Iris pigment epithelial cell (primary cell): Measurements from ENCODE around the gene EPO.
A peak's percentile ranks its signal among the peaks of the same experiment; 100 is the strongest.

Experiments used
- DNase-seq: peaks from one replicate; pipeline ENCODE4 v3.0.0-alpha.2; 2011; ENCODE audit warnings: low read depth

Gene EPO

DNA sequence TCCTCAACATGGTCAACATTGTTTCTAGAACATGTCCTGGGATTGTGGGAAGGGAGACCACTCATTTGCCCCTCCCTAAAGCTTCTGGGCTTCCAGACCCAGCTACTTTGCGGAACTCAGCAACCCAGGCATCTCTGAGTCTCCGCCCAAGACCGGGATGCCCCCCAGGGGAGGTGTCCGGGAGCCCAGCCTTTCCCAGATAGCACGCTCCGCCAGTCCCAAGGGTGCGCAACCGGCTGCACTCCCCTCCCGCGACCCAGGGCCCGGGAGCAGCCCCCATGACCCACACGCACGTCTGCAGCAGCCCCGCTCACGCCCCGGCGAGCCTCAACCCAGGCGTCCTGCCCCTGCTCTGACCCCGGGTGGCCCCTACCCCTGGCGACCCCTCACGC lies at the start of gene EPO:
EPO (plus strand) TSS at position 190 of the 392 bp plus-strand sequence. CDS start 513 bp downstream, outside the sequence.
- DNase-seq: no peak

DNA sequence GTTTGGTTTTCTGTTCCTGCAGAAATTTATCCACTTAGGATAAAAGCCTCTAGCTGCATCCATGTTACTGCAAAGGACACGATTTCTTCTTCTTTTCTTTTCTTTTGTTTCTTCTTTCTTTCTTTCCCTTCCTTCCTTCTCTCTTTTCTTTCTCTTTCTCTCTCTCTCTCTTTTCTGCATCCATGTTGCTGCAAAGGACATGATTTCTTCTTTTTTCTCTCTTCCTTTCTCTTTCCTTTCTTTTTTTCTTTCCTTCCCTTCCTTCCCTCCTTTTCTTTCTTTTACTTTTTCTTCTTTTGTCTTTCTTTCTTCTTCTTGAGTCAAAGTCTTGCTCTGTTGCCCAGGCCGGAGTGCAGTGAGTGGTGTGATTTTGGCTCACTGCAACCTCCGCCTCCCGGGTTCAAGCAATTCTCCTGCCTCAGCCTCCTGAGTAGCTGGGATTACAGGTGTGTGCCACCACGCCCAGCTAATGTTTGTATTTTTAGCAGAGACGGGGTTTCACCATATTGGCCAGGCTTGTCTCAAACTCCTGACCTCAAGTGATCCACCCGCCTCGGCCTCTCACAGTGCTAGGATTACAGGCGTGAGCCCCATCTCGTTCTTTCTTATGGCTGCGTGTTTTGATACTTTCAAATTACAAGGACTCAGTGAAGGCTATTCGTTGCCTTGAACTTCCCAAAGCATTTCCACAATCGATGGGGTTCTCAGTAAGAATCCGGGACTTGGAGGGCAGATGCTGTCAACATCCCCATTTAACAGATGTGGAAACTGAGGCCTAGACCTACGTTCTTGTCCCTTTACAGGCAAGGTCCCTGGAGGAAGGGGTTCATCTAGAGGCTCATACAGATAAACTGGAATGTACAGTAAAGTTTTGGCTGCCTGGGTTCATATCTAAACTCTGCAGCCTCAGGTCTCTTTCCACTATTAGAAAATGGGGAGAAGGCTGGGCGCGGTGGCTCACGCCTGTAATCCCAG lies 48.6 kb upstream of the EPO start:
- DNase-seq: no peak

DNA sequence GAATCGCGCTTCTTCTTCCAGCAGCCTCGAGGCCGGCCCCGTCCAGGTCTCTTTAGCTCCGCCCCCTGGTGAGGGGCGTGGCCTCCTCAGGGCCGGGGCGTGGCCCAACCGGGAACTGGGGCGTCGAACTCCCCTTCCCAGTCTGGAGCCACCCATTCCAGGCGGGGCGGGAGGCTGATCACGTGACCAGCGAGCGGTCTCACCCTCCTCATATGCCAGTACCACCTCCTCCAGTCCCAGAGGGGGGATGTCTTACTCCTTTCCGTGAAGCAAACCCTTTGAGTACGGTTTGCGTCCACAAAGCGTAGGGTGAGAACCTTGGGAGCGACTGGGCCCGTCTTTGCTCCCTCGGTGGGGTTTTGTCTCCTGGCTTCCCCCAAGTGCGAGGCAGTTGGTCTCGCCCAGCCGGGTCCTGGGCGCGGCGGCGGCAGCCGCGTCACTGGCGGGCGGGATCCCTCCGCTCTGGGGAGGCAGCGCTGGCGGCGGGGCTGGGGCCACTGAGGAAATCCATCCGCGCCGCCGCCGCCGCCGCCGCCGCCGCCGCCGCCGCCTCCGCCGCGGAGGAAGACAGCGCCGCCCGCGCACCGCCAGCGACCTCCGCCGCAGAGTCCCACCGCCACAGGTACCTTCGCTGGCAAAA lies 46.8 kb upstream of the EPO start, which contains the start of gene GNB2:
GNB2 (plus strand) TSS at position 439 of the 640 bp plus-strand sequence. CDS start 2,526 bp downstream, outside the sequence.
- peak; percentile 99 for DNase-seq

DNA sequence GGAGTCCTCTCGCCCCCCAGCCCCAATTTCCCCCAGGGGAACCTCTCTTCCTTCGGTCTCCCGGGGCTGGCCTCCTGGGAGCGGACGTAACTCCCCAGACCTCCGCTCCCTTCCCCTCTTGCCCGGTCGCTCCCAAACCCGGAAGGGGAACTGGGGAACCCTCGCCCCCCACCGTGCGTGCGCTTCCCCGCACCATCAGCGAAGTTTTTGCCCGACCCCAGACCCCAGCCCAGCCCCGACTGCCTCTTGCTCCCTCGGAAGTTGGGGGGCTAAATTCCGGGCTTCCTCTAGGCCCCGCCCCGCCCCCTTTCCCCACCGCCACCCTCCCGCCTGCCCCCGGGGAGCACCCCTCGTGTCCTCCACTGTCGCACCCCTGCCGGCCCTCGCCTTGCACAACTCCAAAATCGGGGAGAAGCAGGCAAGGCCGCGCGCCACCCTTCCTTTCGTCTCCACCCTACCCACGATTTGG lies 46.3 kb upstream of the EPO start:
- peak; percentile 20 for DNase-seq

DNA sequence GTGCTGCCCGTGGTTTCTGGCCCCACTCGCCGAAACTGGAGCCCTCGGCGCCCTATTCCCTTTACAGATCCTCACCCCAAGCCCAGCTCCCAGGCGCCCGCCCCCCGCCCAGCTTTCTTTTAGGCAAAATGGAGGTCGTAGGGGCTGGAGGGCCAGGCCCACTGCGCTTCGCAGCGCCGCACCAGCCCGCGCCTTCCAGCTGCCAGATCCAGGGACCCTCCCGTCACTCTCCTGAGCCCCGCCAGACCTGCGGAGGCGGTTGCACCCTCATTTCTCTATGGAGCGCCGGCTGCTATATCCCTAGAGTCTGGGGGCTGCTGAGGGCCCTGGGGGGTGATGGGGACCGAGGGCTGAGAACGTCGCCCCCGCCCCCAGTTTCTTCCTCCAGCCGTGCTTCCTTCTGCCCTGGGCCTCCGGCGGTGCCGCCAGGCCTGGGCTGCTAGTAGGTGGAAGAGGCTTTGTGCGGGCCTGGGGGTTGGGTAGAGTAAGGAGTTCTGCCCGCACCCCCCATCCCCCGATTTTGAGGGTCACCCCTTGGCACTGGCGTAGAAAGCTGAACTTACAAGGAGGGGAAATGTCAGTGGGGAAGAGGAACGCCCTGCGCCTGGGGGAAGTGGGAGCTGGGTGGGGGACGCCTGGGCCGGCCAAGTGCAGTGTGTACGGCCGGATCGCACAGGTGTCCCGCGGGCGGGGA lies 45.7 kb upstream of the EPO start:
- DNase-seq: peak; percentile 29

DNA sequence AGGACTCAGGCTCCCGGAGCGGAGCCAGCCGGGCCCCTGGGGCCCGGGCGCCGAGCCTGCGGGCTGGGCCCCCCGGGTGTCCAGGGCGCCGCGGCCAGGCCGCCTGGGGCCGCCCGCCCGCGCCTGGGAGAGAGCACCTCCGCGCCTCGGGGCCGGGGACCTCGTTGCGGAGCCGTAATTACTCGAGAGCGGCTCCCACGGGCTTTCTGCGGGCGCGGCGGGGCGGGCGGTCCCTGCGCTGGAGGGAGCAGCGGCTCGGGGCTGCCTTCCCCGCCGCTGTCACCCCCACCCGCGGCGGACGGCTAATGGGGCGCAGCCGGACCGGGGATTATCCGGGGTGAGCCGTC lies 45.2 kb upstream of the EPO start:
- peak; percentile 29 for DNase-seq

DNA sequence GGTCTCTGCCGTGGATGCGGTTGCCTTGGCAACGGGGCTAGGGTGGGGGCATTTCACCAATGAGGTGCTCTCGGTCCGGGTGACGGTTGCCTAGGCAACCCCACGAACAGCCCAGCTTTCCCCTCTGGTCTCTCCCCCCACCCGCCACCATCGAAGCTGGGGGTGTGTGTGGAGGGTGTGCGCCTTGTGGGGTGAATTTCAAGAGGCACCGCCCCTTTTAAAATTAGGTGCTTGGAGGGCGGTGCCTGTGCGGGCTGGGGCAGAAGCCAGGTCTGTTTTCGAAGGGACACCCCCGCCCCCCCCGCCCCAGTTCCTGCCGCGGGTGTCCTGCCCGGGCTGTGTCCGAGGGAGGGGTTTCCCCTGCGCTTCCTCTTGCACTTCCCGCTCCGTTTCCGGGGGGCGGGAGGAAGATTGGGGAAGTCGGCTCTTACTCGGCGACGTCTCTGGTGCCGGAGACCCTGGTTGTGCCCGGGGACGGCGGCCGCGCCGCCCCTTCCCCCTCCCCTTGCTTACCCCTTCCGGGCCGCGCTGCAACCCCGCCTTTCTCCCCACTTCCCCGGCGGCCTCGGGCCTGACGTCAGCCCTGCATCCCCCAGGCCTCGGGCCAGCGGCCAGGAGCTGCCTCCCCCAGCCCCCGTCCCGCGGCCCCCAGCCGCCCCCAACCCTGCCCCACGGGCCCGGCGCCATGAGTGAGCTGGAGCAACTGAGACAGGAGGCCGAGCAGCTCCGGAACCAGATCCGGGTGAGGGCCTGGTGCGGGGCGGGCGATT lies 44.5 kb upstream of the EPO start:
- peak; percentile 84 for DNase-seq

DNA sequence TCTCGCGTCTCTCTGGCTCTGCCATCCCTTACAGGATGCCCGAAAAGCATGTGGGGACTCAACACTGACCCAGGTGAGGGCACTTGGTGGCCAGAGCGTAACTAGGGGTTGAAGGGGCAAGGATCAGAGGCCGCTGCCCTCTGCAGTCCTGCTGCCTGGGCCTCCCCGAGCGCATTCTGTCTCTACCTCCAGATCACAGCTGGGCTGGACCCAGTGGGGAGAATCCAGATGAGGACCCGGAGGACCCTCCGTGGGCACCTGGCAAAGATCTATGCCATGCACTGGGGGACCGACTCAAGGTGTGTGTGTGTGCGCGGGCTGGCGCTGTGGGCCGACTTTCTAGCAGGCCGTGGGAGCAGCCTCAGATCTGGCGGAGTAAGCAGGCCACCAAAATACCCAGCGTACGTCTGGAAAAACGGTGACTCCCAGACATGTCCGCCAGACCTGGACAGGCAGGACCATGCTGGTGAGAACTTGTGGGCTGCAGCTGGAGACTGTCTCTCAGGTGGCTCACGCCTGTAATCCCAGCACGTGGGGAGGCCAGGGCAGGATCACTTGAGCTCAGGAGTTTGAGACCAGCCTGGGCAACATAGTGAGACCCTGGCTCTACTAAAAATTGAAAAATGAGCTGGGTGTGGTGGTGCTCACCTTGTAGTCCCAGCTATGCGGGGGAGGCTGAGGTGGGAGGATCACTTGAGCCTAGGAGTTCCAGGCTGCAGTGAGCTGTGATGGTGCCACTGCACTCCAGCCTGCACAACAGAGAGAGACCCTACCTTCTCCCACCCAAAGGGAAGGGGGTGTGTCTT lies 43.6 kb upstream of the EPO start:
- DNase-seq: no peak

DNA sequence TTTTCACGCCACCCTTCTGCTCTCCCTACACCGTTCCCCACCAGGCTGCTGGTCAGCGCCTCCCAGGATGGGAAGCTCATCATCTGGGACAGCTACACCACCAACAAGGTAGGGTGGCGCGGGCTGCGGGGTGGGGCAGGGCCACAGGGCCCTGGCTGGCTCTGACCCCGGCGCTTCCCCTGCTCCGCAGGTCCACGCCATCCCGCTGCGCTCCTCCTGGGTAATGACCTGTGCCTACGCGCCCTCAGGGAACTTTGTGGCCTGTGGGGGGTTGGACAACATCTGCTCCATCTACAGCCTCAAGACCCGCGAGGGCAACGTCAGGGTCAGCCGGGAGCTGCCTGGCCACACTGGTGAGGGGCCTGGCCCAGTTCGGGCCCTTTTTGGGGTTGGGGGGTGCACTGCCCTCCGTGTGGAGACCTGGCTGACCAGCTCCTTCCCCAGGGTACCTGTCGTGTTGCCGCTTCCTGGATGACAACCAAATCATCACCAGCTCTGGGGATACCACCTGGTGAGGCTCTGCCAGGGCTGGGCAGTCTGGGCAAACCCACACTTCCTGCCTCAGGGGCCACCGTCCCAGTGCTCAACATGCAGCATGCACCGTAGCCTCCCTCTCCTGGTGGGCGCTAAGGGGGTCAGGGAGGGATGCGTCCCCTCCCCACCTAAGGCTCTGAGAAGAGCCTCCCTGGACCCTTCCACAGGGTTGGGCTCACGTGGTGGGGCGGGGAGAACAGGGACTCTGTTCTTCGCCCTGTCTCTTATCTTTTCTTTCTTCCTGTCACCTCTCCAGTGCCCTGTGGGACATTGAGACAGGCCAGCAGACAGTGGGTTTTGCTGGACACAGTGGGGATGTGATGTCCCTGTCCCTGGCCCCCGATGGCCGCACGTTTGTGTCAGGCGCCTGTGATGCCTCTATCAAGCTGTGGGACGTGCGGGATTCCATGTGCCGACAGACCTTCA lies 42.7 kb upstream of the EPO start:
- DNase-seq: no peak

DNA sequence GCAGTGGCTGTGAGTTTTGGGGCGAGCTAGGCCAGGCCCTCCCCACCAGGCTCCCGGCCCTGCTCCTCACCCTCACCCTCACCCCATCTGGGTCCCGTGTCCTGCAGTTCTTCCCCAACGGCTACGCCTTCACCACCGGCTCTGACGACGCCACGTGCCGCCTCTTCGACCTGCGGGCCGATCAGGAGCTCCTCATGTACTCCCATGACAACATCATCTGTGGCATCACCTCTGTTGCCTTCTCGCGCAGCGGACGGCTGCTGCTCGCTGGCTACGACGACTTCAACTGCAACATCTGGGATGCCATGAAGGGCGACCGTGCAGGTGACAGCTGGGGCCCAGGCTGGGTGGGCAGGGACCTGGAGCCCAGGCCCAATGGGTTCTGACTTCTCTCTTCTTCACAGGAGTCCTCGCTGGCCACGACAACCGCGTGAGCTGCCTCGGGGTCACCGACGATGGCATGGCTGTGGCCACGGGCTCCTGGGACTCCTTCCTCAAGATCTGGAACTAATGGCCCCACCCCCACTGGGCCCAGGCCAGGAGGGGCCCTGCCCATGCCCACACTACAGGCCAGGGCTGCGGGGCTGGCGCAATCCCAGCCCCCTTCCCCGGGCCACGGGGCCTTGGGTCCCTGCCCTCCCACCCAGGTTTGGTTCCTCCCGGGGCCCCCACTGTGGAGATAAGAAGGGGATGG lies 41.8 kb upstream of the EPO start:
- DNase-seq: no peak

DNA sequence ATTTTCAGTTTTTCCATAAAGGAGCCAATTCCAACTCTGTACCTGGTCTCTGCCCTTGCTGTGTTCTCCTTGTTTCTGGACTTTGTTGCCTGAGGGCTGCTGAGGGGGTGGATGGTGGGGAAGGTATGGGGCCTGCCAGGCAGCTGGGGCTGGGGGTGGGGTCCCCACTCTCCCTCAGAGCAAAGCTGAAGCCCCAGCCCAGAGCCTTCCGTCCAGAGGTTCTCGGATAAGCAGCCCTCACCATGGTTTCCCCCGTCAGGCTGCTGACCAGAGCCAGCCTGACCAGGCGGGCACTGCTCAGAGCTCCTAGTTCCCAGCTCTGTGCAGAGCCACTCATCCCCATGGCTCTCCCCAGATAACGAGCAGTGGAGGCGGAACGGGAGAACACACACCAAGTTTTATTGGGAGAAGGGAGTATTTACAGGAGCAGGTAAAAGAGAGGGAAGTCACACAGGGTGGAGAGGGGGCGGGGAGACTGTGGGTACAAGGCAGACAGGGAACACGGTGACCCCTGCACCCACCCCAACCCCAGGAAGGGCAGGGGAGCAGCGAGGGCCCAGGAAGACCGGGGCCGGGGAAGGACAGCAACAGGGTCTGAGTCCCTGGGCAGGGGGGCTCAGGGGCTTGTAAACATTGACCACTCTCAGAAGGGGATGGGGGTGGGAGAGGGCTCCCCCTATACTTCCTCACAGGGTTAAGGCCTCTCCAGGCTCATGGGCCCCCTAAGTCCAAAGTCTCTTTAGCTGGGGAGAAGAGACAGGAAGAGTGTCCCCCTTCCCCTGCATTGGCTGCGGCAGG lies 40.9 kb upstream of the EPO start:
- no peak for DNase-seq

DNA sequence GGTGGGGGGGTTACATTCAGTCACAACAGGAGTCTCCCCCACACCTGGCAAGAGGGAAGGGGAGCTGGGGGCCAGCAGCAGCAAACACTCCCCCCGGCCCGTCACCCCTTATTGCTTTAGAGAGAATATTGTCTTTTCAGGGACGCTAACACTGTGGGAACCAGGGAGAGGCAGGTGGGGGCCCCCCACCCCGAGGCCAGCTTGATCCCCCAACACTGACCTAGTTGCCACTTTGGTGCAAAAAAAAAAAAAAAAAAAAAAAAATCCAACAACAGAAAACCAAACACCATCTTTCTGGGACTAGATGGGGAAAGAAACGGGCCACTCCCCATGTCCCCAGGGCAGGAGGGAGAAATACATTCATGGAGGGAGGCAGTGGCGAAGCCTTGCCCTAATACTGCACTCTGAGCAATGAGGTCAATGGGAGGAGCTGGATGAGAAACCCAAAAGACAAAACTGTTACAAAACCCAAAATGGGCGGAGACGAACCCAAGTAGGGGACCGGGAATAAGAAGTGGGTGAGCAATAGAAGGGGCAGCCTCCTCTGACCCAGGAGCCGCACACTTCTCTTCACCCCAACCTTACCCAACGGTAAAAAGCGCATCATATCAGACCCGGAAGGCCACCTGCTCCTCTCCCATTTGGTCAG lies 40.2 kb upstream of the EPO start:
- no peak for DNase-seq

DNA sequence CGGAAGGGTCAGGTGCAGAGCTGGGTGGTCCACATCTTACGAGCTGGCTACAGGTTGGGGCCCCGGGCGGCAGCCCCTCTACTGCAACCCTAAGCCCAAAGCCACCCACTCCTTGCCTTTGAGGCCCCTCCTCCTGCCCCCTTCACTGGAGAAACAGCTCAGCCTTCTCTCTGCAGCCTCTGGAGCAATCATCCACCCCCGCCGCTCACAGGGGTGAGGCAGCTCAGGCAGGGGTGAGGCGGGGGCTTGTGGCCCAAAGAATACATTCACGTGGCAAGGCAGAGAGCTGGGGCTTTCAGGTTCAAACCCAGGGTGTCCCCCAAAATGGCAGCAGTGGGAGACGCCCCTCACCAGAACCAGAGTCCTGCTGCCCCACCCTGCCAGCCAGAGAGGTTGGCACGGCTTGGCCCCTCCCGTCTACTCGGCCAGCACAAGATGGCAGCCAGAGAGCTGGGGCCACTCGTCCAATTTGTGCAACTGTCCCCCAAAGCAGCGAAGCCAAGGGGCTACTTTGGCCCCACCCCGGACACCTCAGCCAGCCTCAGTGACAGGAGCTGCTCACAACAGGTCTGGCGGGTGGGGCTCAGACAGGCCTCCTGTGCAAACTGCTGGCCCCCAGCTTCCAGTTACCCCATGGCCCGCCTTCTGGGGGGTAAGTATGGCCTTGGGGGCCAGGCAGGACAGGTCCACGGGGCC lies 39.5 kb upstream of the EPO start:
- no peak for DNase-seq

DNA sequence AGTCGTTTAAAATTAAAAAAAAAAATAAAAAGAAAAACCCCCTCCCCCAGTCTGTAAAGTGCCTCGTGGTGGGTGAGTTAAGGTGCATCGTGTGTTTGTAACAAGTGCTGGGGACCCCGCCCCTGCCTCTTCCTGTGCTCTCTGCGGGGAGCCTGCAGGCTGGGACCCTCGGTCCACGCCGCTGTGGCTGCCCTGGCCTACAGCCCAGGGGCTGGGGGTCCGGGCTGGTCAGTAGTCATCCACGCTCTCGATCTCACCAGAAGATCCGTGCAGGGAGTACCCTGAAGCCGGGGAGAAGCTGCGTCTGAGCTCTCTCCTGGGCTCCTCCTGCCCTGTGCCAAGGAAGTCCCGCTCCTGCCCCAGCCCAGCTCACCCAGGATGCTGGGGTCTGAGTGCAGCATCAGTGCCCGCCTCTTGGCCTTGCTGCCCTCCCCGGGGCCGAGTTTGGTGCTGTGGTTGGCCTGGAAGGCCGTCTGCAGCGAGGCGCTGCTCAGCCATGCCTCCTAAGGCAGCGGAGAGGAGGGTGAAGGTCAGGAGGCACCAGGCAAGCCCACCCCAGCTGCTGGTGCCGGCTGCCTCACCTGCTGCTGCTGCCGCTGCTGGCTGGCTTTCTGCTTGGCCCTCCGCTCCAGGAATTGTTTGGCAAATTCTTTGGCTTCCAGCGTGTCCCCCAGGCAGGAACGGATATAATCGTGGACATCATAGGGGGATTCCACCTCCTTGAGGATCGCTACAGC lies 38.6 kb upstream of the EPO start:
- DNase-seq: no peak

DNA sequence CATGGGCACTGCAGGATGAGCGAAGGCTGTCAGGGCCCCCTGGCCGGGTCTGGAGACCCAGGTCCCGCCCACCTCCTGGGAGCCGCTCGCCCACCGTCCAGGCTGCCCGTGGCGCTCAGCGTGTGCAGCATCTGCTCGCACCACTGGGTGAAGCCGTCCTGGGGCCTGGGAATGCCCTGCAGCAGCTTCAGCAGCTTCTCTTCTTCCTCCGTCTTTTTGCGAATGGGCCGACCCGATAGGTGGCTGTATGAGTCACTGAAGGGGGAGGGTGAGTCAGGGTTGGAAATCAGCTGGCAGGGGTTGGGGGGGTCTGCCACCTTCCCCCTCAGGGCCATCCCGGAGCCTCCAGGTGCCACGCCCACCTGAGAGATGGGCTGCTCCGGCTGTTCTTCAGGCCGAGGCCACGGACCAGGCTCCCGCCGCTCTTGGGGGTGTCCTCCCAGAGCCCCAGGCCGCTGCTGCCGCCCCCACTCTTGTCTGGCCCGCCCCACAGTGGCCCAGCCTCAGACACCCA lies 38.0 kb upstream of the EPO start:
- DNase-seq: peak; percentile 35

DNA sequence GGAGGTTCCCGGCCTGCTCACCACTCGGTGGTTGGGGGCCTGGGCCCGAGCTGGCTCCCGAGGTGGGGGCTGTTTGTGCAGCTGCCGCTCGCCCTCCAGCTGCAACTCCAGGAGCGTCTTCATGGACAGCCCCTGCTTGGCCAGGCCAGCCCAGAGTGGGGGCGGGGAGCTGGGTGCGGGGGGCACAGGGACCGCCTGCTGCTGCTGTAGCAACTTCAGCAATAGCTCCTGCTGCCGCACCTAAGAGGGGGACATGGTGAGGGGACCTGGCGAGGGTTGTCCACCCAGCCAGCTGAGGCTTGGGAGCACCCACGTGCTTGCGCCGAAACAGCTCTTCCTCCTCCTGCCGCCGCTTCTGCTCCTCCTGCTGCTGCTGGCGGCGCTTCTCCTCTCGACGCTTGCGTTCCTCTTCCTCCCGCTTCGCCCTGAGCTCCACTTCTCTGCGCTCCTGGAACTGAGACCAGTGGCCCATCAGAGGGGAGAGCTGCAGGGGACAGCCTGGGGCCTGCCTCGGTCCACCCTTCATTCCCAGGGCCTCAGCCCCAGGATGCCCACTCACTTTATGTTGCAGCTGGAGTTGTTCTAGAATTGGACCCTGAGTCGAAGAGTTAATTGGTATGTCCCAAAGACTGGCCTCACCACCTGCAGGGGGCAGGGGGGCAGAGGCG lies 37.1 kb upstream of the EPO start:
- no peak for DNase-seq
